H9 (cell line): ENCODE measurements around the gene ASTN1. TPM values are rescaled to one million over a fixed set of nuclear protein-coding genes. Genes with fewer than 3 reads are reported as not detected.

Source experiments
- DNase-seq: peaks from one replicate; pipeline ENCODE4 v3.0.0-alpha.2; 2017
- H2AFZ ChIP-seq: one replicate; pipeline ENCODE4 v1.6.1; 2013; ENCODE audit warnings: mild to moderate bottlenecking, low read length, control low read depth, moderate library complexity
- H2AK5ac ChIP-seq: 2 replicates; pipeline ENCODE4 v1.6.1; 2013; ENCODE audit warnings: low read length, control low read depth, mixed read lengths; ENCODE audit not compliant: insufficient read length
- H2BK120ac ChIP-seq: one replicate; pipeline ENCODE4 v1.6.1; 2013; ENCODE audit warnings: low read depth, mild to moderate bottlenecking, low read length, control low read depth, inconsistent platforms; ENCODE audit not compliant: poor library complexity, severe bottlenecking
- H2BK12ac ChIP-seq: 2 replicates; pipeline ENCODE4 v1.6.1; 2013; ENCODE audit warnings: low read length, control low read depth, mixed read lengths, low read depth; ENCODE audit not compliant: insufficient read length
- H2BK15ac ChIP-seq: 2 replicates; pipeline ENCODE4 v1.6.1; 2013; ENCODE audit warnings: low read depth, low read length, control low read depth
- H2BK20ac ChIP-seq: one replicate; pipeline ENCODE4 v1.6.1; 2013; ENCODE audit warnings: low read depth, mild to moderate bottlenecking, low read length, control low read depth, inconsistent platforms; ENCODE audit not compliant: poor library complexity, severe bottlenecking
- H2BK5ac ChIP-seq: 2 replicates; pipeline ENCODE4 v1.6.1; 2013; ENCODE audit warnings: low read length, control low read depth, mixed read lengths; ENCODE audit not compliant: insufficient read length
- H3K14ac ChIP-seq: 2 replicates; pipeline ENCODE4 v1.6.1; 2013; ENCODE audit warnings: low read length, control low read depth; ENCODE audit not compliant: insufficient read depth
- H3K18ac ChIP-seq: 2 replicates; pipeline ENCODE4 v1.6.1; 2013; ENCODE audit warnings: low read depth, mild to moderate bottlenecking, mixed read lengths, low read length, control low read depth; ENCODE audit not compliant: insufficient read length
- H3K23ac ChIP-seq: 2 replicates; pipeline ENCODE4 v1.6.1; 2013; ENCODE audit warnings: low read length, control low read depth, mixed read lengths, low read depth; ENCODE audit not compliant: insufficient read length
- H3K23me2 ChIP-seq: 2 replicates; pipeline ENCODE4 v1.6.1; 2013; ENCODE audit warnings: low read depth, mild to moderate bottlenecking, mixed read lengths, low read length, control low read depth; ENCODE audit not compliant: insufficient read length, poor library complexity, severe bottlenecking
- H3K27ac ChIP-seq: 2 replicates; pipeline ENCODE4 v1.5.1; 2013; ENCODE audit warnings: low read length, control low read depth, mixed read lengths, low read depth; ENCODE audit not compliant: insufficient read length
- H3K27me3 ChIP-seq: 2 replicates; pipeline ENCODE4 v1.6.1; 2013; ENCODE audit warnings: low read length, control low read depth, inconsistent platforms; ENCODE audit not compliant: insufficient read depth
- H3K4ac ChIP-seq: 2 replicates; pipeline ENCODE4 v1.6.1; 2013; ENCODE audit warnings: low read depth, mild to moderate bottlenecking, control low read depth, inconsistent platforms, low read length, moderate library complexity
- H3K4me1 ChIP-seq: 2 replicates; pipeline ENCODE4 v1.6.1; 2013; ENCODE audit warnings: low read length, control low read depth, inconsistent platforms; ENCODE audit not compliant: insufficient read depth
- H3K4me2 ChIP-seq: 2 replicates; pipeline ENCODE4 v1.6.1; 2013; ENCODE audit warnings: low read length, control low read depth, mixed read lengths; ENCODE audit not compliant: insufficient read length, insufficient read depth
- H3K56ac ChIP-seq: 2 replicates; pipeline ENCODE4 v1.6.1; 2013; ENCODE audit warnings: low read depth, mild to moderate bottlenecking, mixed read lengths, low read length, control low read depth; ENCODE audit not compliant: insufficient read length
- H3K79me1 ChIP-seq: 2 replicates; pipeline ENCODE4 v1.6.1; 2013; ENCODE audit warnings: low read depth, mild to moderate bottlenecking, moderate library complexity, low read length, control low read depth, inconsistent platforms; ENCODE audit not compliant: insufficient read depth, poor library complexity, severe bottlenecking
- H3K79me2 ChIP-seq: 2 replicates; pipeline ENCODE4 v1.6.1; 2013; ENCODE audit warnings: low read length, control low read depth, inconsistent platforms; ENCODE audit not compliant: insufficient read depth
- H3K9ac ChIP-seq: 2 replicates; pipeline ENCODE4 v1.6.1; 2013; ENCODE audit warnings: low read length, control low read depth, mixed read lengths; ENCODE audit not compliant: insufficient read length; ENCODE audit errors: extremely low read depth
- H3K9me3 ChIP-seq: one replicate; pipeline ENCODE4 v1.6.1; 2013; ENCODE audit warnings: low read depth, low read length, inconsistent platforms; ENCODE audit not compliant: control insufficient read depth
- H3T11ph ChIP-seq: one replicate; pipeline ENCODE4 v1.6.1; 2013; ENCODE audit warnings: mild to moderate bottlenecking, low read length, control low read depth, inconsistent platforms
- H4K20me1 ChIP-seq: one replicate; pipeline ENCODE4 v1.6.1; 2013; ENCODE audit not compliant: control insufficient read depth, insufficient read length, insufficient read depth
- H4K5ac ChIP-seq: 2 replicates; pipeline ENCODE4 v1.6.1; 2013; ENCODE audit warnings: low read depth, mild to moderate bottlenecking, mixed read lengths, low read length, control low read depth; ENCODE audit not compliant: insufficient read length
- H4K8ac ChIP-seq: replicated peaks from 2 replicates; pipeline ENCODE4 v1.6.1; 2013; ENCODE audit warnings: low read length, control low read depth, mixed read lengths, low read depth; ENCODE audit not compliant: insufficient read length
- H4K91ac ChIP-seq: 2 replicates; pipeline ENCODE4 v1.6.1; 2013; ENCODE audit warnings: low read depth, mild to moderate bottlenecking, moderate library complexity, mixed read lengths, low read length, control low read depth; ENCODE audit not compliant: insufficient read length
- H3K27ac Mint-ChIP-seq, 3 experiments: 2 replicates in 2 of 3; 3 replicates in 1 of 3; pipeline ENCODE4 v1.8.0; 2020 to 2021; ENCODE audit warnings: mixed read lengths in 3 of 3, mild to moderate bottlenecking in 1 of 3, moderate library complexity in 1 of 3
- H3K27me3 Mint-ChIP-seq: 2 replicates; pipeline ENCODE4 v1.8.0; 2021; ENCODE audit warnings: low read depth, mild to moderate bottlenecking, moderate library complexity, mixed read lengths
- H3K36me3 Mint-ChIP-seq, 3 experiments: 2 replicates in 2 of 3; 3 replicates in 1 of 3; pipeline ENCODE4 v1.8.0; 2020 to 2021; ENCODE audit warnings: low read depth in 3 of 3, mixed read lengths in 3 of 3; ENCODE audit not compliant: insufficient read depth in 1 of 3
- H3K4me1 Mint-ChIP-seq, 2 experiments: 2 replicates each; pipeline ENCODE4 v1.8.0; 2020; ENCODE audit warnings: mixed read lengths in 2 of 2
- H3K4me3 Mint-ChIP-seq, 2 experiments: 2 replicates in 1 of 2; 3 replicates in 1 of 2; pipeline ENCODE4 v1.8.0; 2020 to 2021; ENCODE audit warnings: mild to moderate bottlenecking in 2 of 2, mixed read lengths in 2 of 2, moderate library complexity in 1 of 2
- H3K9me3 Mint-ChIP-seq, 2 experiments: 2 replicates in 1 of 2; 3 replicates in 1 of 2; pipeline ENCODE4 v1.8.0; 2020; ENCODE audit warnings: mild to moderate bottlenecking in 2 of 2, mixed read lengths in 2 of 2, moderate library complexity in 1 of 2
- CTCF ChIP-seq: fragments of 200-600 bp; sonication (generic); conservative IDR thresholded peaks from 3 replicates; pipeline ENCODE4 v1.8.0; 2021; ENCODE audit warnings: antibody characterized with exemption, mild to moderate bottlenecking
- WGBS: extraction: QIAGEN DNeasy Blood & Tissue Kit; methylation state at CpG from one replicate; pipeline ENCODE4 v1.1.7; 2013; ENCODE audit warnings: missing lambda C conversion rate, low lambda C conversion rate, mixed read lengths; ENCODE audit not compliant: insufficient read length; ENCODE audit errors: extremely low coverage; 5-methylcytosine and 5-hydroxymethylcytosine counted together
- total RNA-seq: library from RNA; stranded (reverse); gene quantifications from 2 replicates; pipeline ENCODE4 v1.2.1, GENCODE V29; 2021

The ASTN1 gene
- total RNA-seq, 1 experiment from 2014 or later = 0.98 TPM

GRCh38 chr1:177132141-177132540 lies 32.4 kb downstream of the ASTN1 start:
- Histone ChIP-seq H2BK12ac (no peak overlapping the region), H2AFZ (no peak overlapping the region), H4K91ac (no peak overlapping the region), H4K8ac (no peak overlapping the region), H3K23me2 (no peaks in the 10 kb centered on the region), H3K9ac (no peak overlapping the region), H3K4me1 (peaks cover 4% of the 10 kb centered on the region; the same call in 1 of the 2 replicates), H3K27ac (no peak overlapping the region), H3T11ph (no peak overlapping the region), H3K4ac (no peak overlapping the region), H2BK15ac (no peak overlapping the region), H3K4me2 (no peak overlapping the region), H3K56ac (no peak overlapping the region), H3K79me1 (no peaks in the 10 kb centered on the region), H3K14ac (no peak overlapping the region), H3K27me3 (no peaks in the 10 kb centered on the region), H4K5ac (no peak overlapping the region), H2BK5ac (no peak overlapping the region), H3K18ac (no peak overlapping the region), H3K79me2 (0 out of 2 replicates have a peak, but pooled peaks cover 2% of the 10 kb centered on the region), H3K23ac (no peak overlapping the region), H2BK20ac (no peak overlapping the region), H4K20me1 (no peaks in the 10 kb centered on the region), H2AK5ac (no peak overlapping the region), H2BK120ac (no peak overlapping the region), H3K9me3 (no peaks in the 10 kb centered on the region)
- WGBS = no CpG with 5 or more reads among the region's 2 CpGs
- H3K4me3 Mint-ChIP-seq = no peak overlapping the region
- peaks cover 5% of the 10 kb centered on the region for H3K27me3 Mint-ChIP-seq
- peaks cover 2 to 6% of the 10 kb centered on the region in 2 experiments; a peak in 3 of 4 replicates for H3K4me1 Mint-ChIP-seq
- TF ChIP-seq CTCF = no peak
- no peak for DNase-seq
- H3K27ac Mint-ChIP-seq = no peak overlapping the region
- H3K9me3 Mint-ChIP-seq = no peaks in the 10 kb centered on the region
- H3K36me3 Mint-ChIP-seq = peaks cover 0 to 2% (median 0%) of the 10 kb centered on the region in 3 experiments; a peak in 2 of 7 replicates
